IMR-90 (cell line): Measurements from ENCODE around the gene TRDN. TPM values are rescaled to one million over a fixed set of nuclear protein-coding genes. Genes with fewer than 3 reads are reported as not detected.

ENCODE experiments used
- ATAC-seq: fragments of 200-7000 bp; cut with Tn5 transposase; 2 replicates; pipeline ENCODE4 v1.9.1; 2020; ENCODE audit warnings: low read depth, mild to moderate bottlenecking, moderate library complexity
- BruUV-seq: library from RNA; stranded (reverse); fragments of 400-500 nt; replicated peaks from 2 replicates; lab custom pipeline; 2021; lab: Mats Ljungman, UMichigan
- CTCF ChIA-PET: fragments of 300-600 bp; formaldehyde crosslinking; extraction: SDS; loops from one replicate; lab custom pipeline; 2021; ENCODE audit warnings: antibody characterized with exemption; lab: Yijun Ruan, JAX
- POLR2A ChIA-PET: fragments of 300-600 bp; sonication (Branson Sonifier 250); formaldehyde crosslinking; loops from one replicate; lab custom pipeline; 2022; ENCODE audit warnings: antibody characterized with exemption; ENCODE audit not compliant: unreplicated experiment; lab: Charles Lee
- DNase-seq: peaks from one replicate; pipeline ENCODE4 v3.0.0; 2013
- H2AFZ ChIP-seq: replicated peaks from 2 replicates; pipeline ENCODE3; 2013; ENCODE audit warnings: low read length, mild to moderate bottlenecking; ENCODE audit not compliant: poor library complexity
- H2AK5ac ChIP-seq: 2 replicates; pipeline ENCODE4 v1.6.1; 2013; ENCODE audit warnings: low read depth, low read length, inconsistent platforms
- H2AK9ac ChIP-seq: replicated peaks from 2 replicates; pipeline ENCODE3; 2013; ENCODE audit warnings: mild to moderate bottlenecking, low read depth, low read length, moderate library complexity; ENCODE audit not compliant: poor library complexity
- H2BK120ac ChIP-seq: 2 replicates; pipeline ENCODE4 v1.6.1; 2013; ENCODE audit warnings: low read depth, low read length, inconsistent platforms
- H2BK15ac ChIP-seq: 3 replicates; pipeline ENCODE4 v1.6.1; 2013; ENCODE audit warnings: low read depth, low read length, inconsistent platforms
- H2BK20ac ChIP-seq: 2 replicates; pipeline ENCODE4 v1.6.1; 2013; ENCODE audit warnings: low read depth, mild to moderate bottlenecking, inconsistent platforms, low read length, moderate library complexity
- H2BK5ac ChIP-seq: 2 replicates; pipeline ENCODE4 v1.6.1; 2013; ENCODE audit warnings: mild to moderate bottlenecking, low read depth, low read length, inconsistent platforms; ENCODE audit not compliant: poor library complexity, severe bottlenecking
- H3K14ac ChIP-seq: replicated peaks from 2 replicates; pipeline ENCODE4 v1.6.1; 2013; ENCODE audit warnings: low read depth, low read length, inconsistent platforms
- H3K18ac ChIP-seq: 2 replicates; pipeline ENCODE4 v1.6.1; 2013; ENCODE audit warnings: low read depth, low read length, control low read depth
- H3K23ac ChIP-seq: 2 replicates; pipeline ENCODE4 v1.6.1; 2013; ENCODE audit warnings: low read depth, low read length, inconsistent platforms
- H3K27ac ChIP-seq: 2 replicates; pipeline ENCODE4 v1.5.1; 2013; ENCODE audit warnings: mild to moderate bottlenecking, control low read depth, low read length; ENCODE audit not compliant: insufficient read depth
- H3K27me3 ChIP-seq: 2 replicates; pipeline ENCODE4 v1.6.1; 2013; ENCODE audit warnings: low read length; ENCODE audit not compliant: control insufficient read depth, insufficient read depth
- H3K36me3 ChIP-seq: 2 replicates; pipeline ENCODE4 v1.6.1; 2013; ENCODE audit warnings: low read length, mixed read lengths; ENCODE audit not compliant: control insufficient read depth, insufficient read depth
- H3K4ac ChIP-seq: 2 replicates; pipeline ENCODE4 v1.6.1; 2013; ENCODE audit warnings: low read depth, low read length, inconsistent platforms
- H3K4me1 ChIP-seq: 2 replicates; pipeline ENCODE4 v1.6.1; 2013; ENCODE audit warnings: low read length, mixed read lengths; ENCODE audit not compliant: control insufficient read depth, insufficient read depth
- H3K4me2 ChIP-seq: 2 replicates; pipeline ENCODE4 v1.6.1; 2013; ENCODE audit warnings: low read depth, mild to moderate bottlenecking, control low read depth, low read length, moderate library complexity
- H3K4me3 ChIP-seq: 2 replicates; pipeline ENCODE4 v1.5.1; 2013; ENCODE audit warnings: low read depth, mild to moderate bottlenecking, control low read depth, low read length, moderate library complexity; ENCODE audit not compliant: insufficient read depth
- H3K56ac ChIP-seq: 2 replicates; pipeline ENCODE4 v1.6.1; 2013; ENCODE audit warnings: low read length, inconsistent platforms; ENCODE audit not compliant: insufficient read depth; ENCODE audit errors: extremely low read depth
- H3K79me1 ChIP-seq, 2 experiments: 2 replicates each; pipeline ENCODE4 v1.6.1; 2013; ENCODE audit warnings: low read length in 2 of 2, inconsistent platforms in 1 of 2, low read depth in 1 of 2
- H3K9ac ChIP-seq: 2 replicates; pipeline ENCODE4 v1.6.1; 2013; ENCODE audit warnings: low read depth, low read length, control low read depth
- H3K9me1 ChIP-seq: 2 replicates; pipeline ENCODE4 v1.6.1; 2013; ENCODE audit warnings: low read length, inconsistent platforms; ENCODE audit not compliant: insufficient read depth
- H3K9me3 ChIP-seq: 2 replicates; pipeline ENCODE4 v1.6.1; 2013; ENCODE audit warnings: low read length; ENCODE audit not compliant: control insufficient read depth, insufficient read depth
- H4K20me1 ChIP-seq: 2 replicates; pipeline ENCODE4 v1.6.1; 2013; ENCODE audit warnings: low read length, inconsistent platforms; ENCODE audit not compliant: insufficient read depth
- H4K5ac ChIP-seq: 2 replicates; pipeline ENCODE4 v1.6.1; 2013; ENCODE audit warnings: mild to moderate bottlenecking, low read depth, low read length, control low read depth
- H4K8ac ChIP-seq, 2 experiments: 2 replicates each; pipeline ENCODE4 v1.6.1; 2013; ENCODE audit warnings: low read depth in 2 of 2, low read length in 2 of 2, control low read depth in 1 of 2, inconsistent platforms in 1 of 2
- H4K91ac ChIP-seq: 2 replicates; pipeline ENCODE4 v1.6.1; 2013; ENCODE audit warnings: low read depth, low read length, inconsistent platforms; ENCODE audit not compliant: insufficient read depth
- BHLHE40 ChIP-seq: fragments of 150-350 bp; IDR thresholded peaks from 2 replicates; pipeline ENCODE4 v1.6.1; 2016; ENCODE audit warnings: mild to moderate bottlenecking, low read depth, low read length
- CEBPB ChIP-seq: IDR thresholded peaks from 2 replicates; pipeline ENCODE4 v1.6.1; 2012; ENCODE audit warnings: low read depth, low read length, improper control_type of control experiment
- CHD1 ChIP-seq: IDR thresholded peaks from 2 replicates; pipeline ENCODE4 v1.6.1; 2012; ENCODE audit warnings: low read depth, low read length, improper control_type of control experiment
- CTCF ChIP-seq: conservative IDR thresholded peaks from 2 replicates; pipeline ENCODE4 v1.5.1; 2012; ENCODE audit warnings: mild to moderate bottlenecking, low read depth, low read length, improper control_type of control experiment
- ELK1 ChIP-seq: fragments of 150-350 bp; IDR thresholded peaks from 2 replicates; pipeline ENCODE4 v1.6.1; 2016; ENCODE audit warnings: low read depth, mild to moderate bottlenecking, low read length, moderate library complexity, borderline replicate concordance
- FOS ChIP-seq: fragments of 150-350 bp; IDR thresholded peaks from 2 replicates; pipeline ENCODE4 v1.6.1; 2016; ENCODE audit warnings: low read depth, low read length
- MAFK ChIP-seq: IDR thresholded peaks from 2 replicates; pipeline ENCODE4 v1.6.1; 2012; ENCODE audit warnings: low read depth, low read length, improper control_type of control experiment
- MXI1 ChIP-seq: IDR thresholded peaks from 2 replicates; pipeline ENCODE4 v1.6.1; 2012; ENCODE audit warnings: low read depth, mild to moderate bottlenecking, low read length, moderate library complexity, borderline replicate concordance
- NFE2L2 ChIP-seq: fragments of 150-350 bp; IDR thresholded peaks from 2 replicates; pipeline ENCODE4 v1.6.1; 2016; ENCODE audit warnings: low read depth, mild to moderate bottlenecking, low read length
- POLR2A ChIP-seq: IDR thresholded peaks from 2 replicates; pipeline ENCODE4 v1.6.1; 2012; ENCODE audit warnings: mild to moderate bottlenecking, low read depth, low read length
- RAD21 ChIP-seq: IDR thresholded peaks from 2 replicates; pipeline ENCODE4 v1.6.1; 2012; ENCODE audit warnings: low read length, improper control_type of control experiment
- RFX5 ChIP-seq: IDR thresholded peaks from 2 replicates; pipeline ENCODE4 v1.8.0; 2012; ENCODE audit warnings: low read depth, mild to moderate bottlenecking, low read length, moderate library complexity
- SMC3 ChIP-seq: fragments of 150-350 bp; IDR thresholded peaks from 2 replicates; pipeline ENCODE4 v1.6.1; 2016; ENCODE audit warnings: low read depth, mild to moderate bottlenecking, antibody characterized with exemption, low read length, moderate library complexity
- USF2 ChIP-seq: fragments of 150-350 bp; IDR thresholded peaks from 2 replicates; pipeline ENCODE4 v1.6.1; 2017; ENCODE audit warnings: mild to moderate bottlenecking, antibody characterized with exemption, low read length, low read depth
- WGBS, 2 experiments: methylation state at CpG; one replicate each; pipeline versions ENCODE4 v1.1.5 to v1.1.7; 2013; ENCODE audit warnings: missing lambda C conversion rate in 2 of 2; ENCODE audit not compliant: insufficient read length in 1 of 2; ENCODE audit errors: extremely low coverage in 2 of 2; 5-methylcytosine and 5-hydroxymethylcytosine counted together
- dilution Hi-C: fragments of 300-500 bp; cut with HindIII; formaldehyde crosslinking; loops from one replicate; pipeline ENCODE4 v1.14.3; 2018; ENCODE audit warnings: low sequenced_read_pairs; ENCODE audit not compliant: unreplicated experiment
- in situ Hi-C: fragments of 300-500 bp; cut with MboI; formaldehyde crosslinking; loops from 3 replicates; pipeline ENCODE4 v1.14.3; 2019; ENCODE audit warnings: low sequenced_read_pairs, inconsistent platforms, mixed read lengths
- intact Hi-C: fragments of 100-400 bp; cut with micrococcal nuclease; formaldehyde crosslinking; loops from 2 replicates; pipeline ENCODE4 v1.10.0; 2022
- polyA plus RNA-seq, 3 experiments: library from polyadenylated mRNA; depleted of rRNA; stranded (reverse); fragments of >200 nt; gene quantifications; 2 replicates each; pipeline ENCODE4 v1.2.3, GENCODE V29; 2012; ENCODE audit warnings: low replicate concordance in 1 of 3
- total RNA-seq: library from RNA; depleted of rRNA; stranded (reverse); fragments of >200 nt; gene quantifications from 2 replicates; pipeline ENCODE4 v1.2.3, GENCODE V29; 2012

The TRDN gene
- total and polyA plus RNA-seq, 2 of the 4 experiments (the other 2 are of a cell fraction), result not detected

GRCh38 chr6:123636282-123636681 is 468 bp downstream of the TRDN start:
- Histone ChIP-seq H3K4me3 (no peak overlapping the region), H3K9ac (no peak overlapping the region), H3K36me3 (no peaks in the 10 kb centered on the region), H3K4me1 (no peaks in the 10 kb centered on the region), H4K91ac (no peak overlapping the region), H3K14ac (no peak overlapping the region), H2BK20ac (no peak overlapping the region), H3K27me3 (no peaks in the 10 kb centered on the region), H3K9me1 (no peaks in the 10 kb centered on the region), H2AFZ (no peak overlapping the region), H4K20me1 (no peaks in the 10 kb centered on the region), H2AK9ac (no peak overlapping the region), H2AK5ac (no peak overlapping the region), H3K9me3 (0 out of 2 replicates have a peak, but pooled peaks cover 2% of the 10 kb centered on the region), H3K79me1 (no peaks in the 10 kb centered on the region), H3K4me2 (no peak overlapping the region), H4K8ac (no peak overlapping the region), H3K23ac (no peak overlapping the region), H3K4ac (no peak overlapping the region), H3K56ac (no peak overlapping the region), H2BK5ac (no peak overlapping the region), H3K27ac (no peak overlapping the region), H2BK15ac (no peak overlapping the region), H2BK120ac (no peak overlapping the region), H4K5ac (no peak overlapping the region), H3K18ac (no peak overlapping the region)
- DNase-seq (no peak), ATAC-seq (no peak)
- no TSS peak for BruUV-seq
- TF ChIP-seq MAFK (no peak), RAD21 (no peak), CEBPB (no peak), BHLHE40 (no peak), POLR2A (no peak), RFX5 (no peak), FOS (no peak), USF2 (no peak), ELK1 (no peak), CTCF (no peak), MXI1 (no peak), CHD1 (no peak), SMC3 (no peak), NFE2L2 (no peak)
- ChIA-PET CTCF (no interaction called here), POLR2A (no interaction called here)
- in situ Hi-C loops, result no loop called here
- dilution Hi-C loops, result no loop called here
- intact Hi-C loops, result no loop called here
- no CpG with 5 or more reads among the region's 1 CpG for WGBS, 2 experiments
